ENCODE results near the gene IGFBPL1. TPM values are rescaled to one million over a fixed set of nuclear protein-coding genes. Genes with fewer than 3 reads are reported as not detected.

IGFBPL1 gene
- total and polyA plus RNA-seq, 2 donors from 2014 or later = 0.22 TPM; not detected in 1

DNA sequence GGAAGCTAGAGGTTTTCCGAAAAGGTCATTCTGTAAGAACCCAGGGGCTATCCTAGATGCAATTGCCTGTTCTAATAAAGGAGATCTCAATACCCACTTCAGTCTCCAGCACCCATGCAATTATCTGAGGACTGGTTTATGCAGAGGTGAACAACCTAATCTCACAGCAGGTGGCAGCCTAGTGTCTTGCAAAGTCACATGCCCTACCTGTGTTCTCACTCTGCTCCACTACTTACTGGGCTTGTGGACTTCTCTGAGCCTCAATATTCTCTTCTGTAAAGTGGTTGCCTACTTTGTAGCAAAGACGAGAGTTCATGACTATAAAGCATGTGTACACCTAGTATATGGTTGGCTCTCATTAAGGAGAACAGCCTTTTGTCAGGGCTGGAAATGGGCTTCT lies 52.8 kb downstream of the IGFBPL1 start:
- no peaks in the 10 kb centered on the region for H3K36me3 ChIP-seq (ENCODE audit: control insufficient read depth in 2 of 3, insufficient read depth in 3 of 3, low read length in 3 of 3)
- FAIRE-seq (no peak), DNase-seq (peak in 3 of 5 donors; percentile 51 to 77 (median 56))
- no peaks in the 10 kb centered on the region for H3K9me3 ChIP-seq (ENCODE audit: control insufficient read depth in 2 of 3, insufficient read depth in 1 of 3, low read length in 3 of 3)
- TF ChIP-seq, protein P1, sequence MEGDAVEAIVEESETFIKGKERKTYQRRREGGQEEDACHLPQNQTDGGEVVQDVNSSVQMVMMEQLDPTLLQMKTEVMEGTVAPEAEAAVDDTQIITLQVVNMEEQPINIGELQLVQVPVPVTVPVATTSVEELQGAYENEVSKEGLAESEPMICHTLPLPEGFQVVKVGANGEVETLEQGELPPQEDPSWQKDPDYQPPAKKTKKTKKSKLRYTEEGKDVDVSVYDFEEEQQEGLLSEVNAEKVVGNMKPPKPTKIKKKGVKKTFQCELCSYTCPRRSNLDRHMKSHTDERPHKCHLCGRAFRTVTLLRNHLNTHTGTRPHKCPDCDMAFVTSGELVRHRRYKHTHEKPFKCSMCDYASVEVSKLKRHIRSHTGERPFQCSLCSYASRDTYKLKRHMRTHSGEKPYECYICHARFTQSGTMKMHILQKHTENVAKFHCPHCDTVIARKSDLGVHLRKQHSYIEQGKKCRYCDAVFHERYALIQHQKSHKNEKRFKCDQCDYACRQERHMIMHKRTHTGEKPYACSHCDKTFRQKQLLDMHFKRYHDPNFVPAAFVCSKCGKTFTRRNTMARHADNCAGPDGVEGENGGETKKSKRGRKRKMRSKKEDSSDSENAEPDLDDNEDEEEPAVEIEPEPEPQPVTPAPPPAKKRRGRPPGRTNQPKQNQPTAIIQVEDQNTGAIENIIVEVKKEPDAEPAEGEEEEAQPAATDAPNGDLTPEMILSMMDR (IDR thresholded peaks at IDR 0.05; ENCODE audit: borderline replicate concordance, extremely low read depth, insufficient read depth) = peak; percentile 65
- no peak overlapping the region for H3K9ac ChIP-seq (ENCODE audit: low read length in 3 of 3)
- H3K4me3 ChIP-seq (ENCODE audit: low read length in 3 of 3) = no peak overlapping the region
- H3K27ac ChIP-seq (ENCODE audit: low read depth in 2 of 2, low read length in 2 of 2) = no peak overlapping the region
- H3K27me3 ChIP-seq (ENCODE audit: control insufficient read depth, insufficient read depth, low read length) = no peaks in the 10 kb centered on the region
- intact Hi-C loops (cut with DNase I) = no loop called here
- no peaks in the 10 kb centered on the region for H3K4me1 ChIP-seq (ENCODE audit: control insufficient read depth in 2 of 3, insufficient read depth in 2 of 3, low read depth in 1 of 3, low read length in 3 of 3)

DNA sequence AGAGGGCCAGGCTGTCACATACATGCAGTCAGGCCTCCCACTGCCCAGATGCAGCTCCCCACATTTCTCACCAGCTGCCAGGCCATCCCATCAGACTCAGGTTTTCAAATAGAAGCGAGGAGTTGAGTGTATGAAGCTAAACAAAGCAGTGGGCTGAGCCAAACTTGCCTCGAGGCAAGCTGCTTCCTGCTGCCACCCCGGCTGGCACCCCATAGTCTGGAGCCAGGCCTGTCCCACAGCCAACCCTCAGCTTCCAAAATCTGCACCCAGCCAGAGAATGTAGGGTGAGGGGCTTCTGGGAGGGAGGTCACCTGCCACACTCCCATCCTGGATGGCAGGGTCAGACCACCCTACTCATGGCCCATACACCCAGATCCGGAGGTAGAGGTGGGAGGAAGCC lies 54.1 kb downstream of the IGFBPL1 start:
- H3K27ac ChIP-seq (ENCODE audit: low read depth in 2 of 2, low read length in 2 of 2) = no peak overlapping the region
- no peaks in the 10 kb centered on the region for H3K9me3 ChIP-seq (ENCODE audit: control insufficient read depth in 2 of 3, insufficient read depth in 1 of 3, low read length in 3 of 3)
- no peaks in the 10 kb centered on the region for H3K36me3 ChIP-seq (ENCODE audit: control insufficient read depth in 2 of 3, insufficient read depth in 3 of 3, low read length in 3 of 3)
- FAIRE-seq (no peak), DNase-seq (peak in 1 of 5 donors; percentile 35)
- TF ChIP-seq, protein P1 (IDR thresholded peaks at IDR 0.05; ENCODE audit: borderline replicate concordance, extremely low read depth, insufficient read depth) = no peak
- H3K4me3 ChIP-seq (ENCODE audit: low read length in 3 of 3) = no peak overlapping the region
- H3K4me1 ChIP-seq (ENCODE audit: control insufficient read depth in 2 of 3, insufficient read depth in 2 of 3, low read depth in 1 of 3, low read length in 3 of 3) = no peaks in the 10 kb centered on the region
- no peaks in the 10 kb centered on the region for H3K27me3 ChIP-seq (ENCODE audit: control insufficient read depth, insufficient read depth, low read length)
- intact Hi-C loops (cut with DNase I) = no loop called here
- H3K9ac ChIP-seq (ENCODE audit: low read length in 3 of 3) = no peak overlapping the region

DNA sequence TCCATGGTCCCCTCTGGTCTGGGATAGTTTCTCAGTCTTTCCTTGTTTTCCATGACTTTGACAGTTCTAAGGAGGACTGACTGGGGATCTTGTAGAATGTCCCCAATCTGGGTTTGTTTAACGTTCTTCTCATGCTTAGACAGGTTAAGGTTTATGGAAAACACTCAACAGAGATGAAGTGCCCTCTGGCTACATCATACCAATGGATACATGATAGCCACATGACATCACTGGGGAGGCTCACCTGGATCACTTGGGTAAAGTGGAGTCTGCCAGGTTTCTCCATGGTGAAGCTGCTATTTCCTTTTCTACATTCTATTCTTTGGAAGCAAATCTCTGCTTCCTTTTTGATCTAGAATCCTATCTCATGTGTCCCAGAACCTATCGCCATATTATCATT lies 55.5 kb downstream of the IGFBPL1 start:
- TF ChIP-seq, protein P1 (IDR thresholded peaks at IDR 0.05; ENCODE audit: borderline replicate concordance, extremely low read depth, insufficient read depth) = no peak
- Histone ChIP-seq H3K27ac (ENCODE audit: low read depth in 2 of 2, low read length in 2 of 2) (no peak overlapping the region), H3K9ac (ENCODE audit: low read length in 3 of 3) (no peak overlapping the region), H3K36me3 (ENCODE audit: control insufficient read depth in 2 of 3, insufficient read depth in 3 of 3, low read length in 3 of 3) (no peaks in the 10 kb centered on the region), H3K4me1 (ENCODE audit: control insufficient read depth in 2 of 3, insufficient read depth in 2 of 3, low read depth in 1 of 3, low read length in 3 of 3) (no peaks in the 10 kb centered on the region), H3K9me3 (ENCODE audit: control insufficient read depth in 2 of 3, insufficient read depth in 1 of 3, low read length in 3 of 3) (no peaks in the 10 kb centered on the region), H3K4me3 (ENCODE audit: low read length in 3 of 3) (no peak overlapping the region), H3K27me3 (ENCODE audit: control insufficient read depth, insufficient read depth, low read length) (no peaks in the 10 kb centered on the region)
- DNase-seq (peak in 1 of 5 donors; percentile 7), FAIRE-seq (no peak)
- intact Hi-C loops (cut with DNase I) = loop anchor here (10.0 kb wide), 1 partner anchor 454 kb away; no protein-coding TSS in a partner anchor

DNA sequence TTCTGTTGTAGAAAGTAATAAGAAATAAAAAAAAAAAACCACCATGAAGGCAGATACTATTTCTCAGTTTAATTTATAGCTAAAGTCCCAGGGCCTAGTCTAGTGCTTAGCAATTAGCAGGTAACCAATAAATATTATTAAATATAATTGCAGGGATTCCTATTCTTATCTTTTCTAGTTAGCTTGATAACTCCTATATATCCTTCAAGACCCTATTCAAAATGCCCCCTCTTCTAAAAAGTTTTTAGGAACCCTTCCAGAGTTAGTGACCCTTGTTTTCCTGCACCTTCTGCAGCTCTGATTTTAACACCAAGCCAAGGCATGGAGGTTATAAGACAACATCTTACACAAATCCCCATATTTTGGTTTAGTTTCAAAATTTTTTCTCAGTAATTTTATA lies 56.4 kb downstream of the IGFBPL1 start:
- Histone ChIP-seq H3K9me3 (ENCODE audit: control insufficient read depth in 2 of 3, insufficient read depth in 1 of 3, low read length in 3 of 3) (no peaks in the 10 kb centered on the region), H3K4me3 (ENCODE audit: low read length in 3 of 3) (no peak overlapping the region), H3K27me3 (ENCODE audit: control insufficient read depth, insufficient read depth, low read length) (no peaks in the 10 kb centered on the region), H3K27ac (ENCODE audit: low read depth in 2 of 2, low read length in 2 of 2) (no peak overlapping the region), H3K4me1 (ENCODE audit: control insufficient read depth in 2 of 3, insufficient read depth in 2 of 3, low read depth in 1 of 3, low read length in 3 of 3) (peaks cover 0 to 6% (median 0%) of the 10 kb centered on the region in 3 donors), H3K9ac (ENCODE audit: low read length in 3 of 3) (no peak overlapping the region), H3K36me3 (ENCODE audit: control insufficient read depth in 2 of 3, insufficient read depth in 3 of 3, low read length in 3 of 3) (no peaks in the 10 kb centered on the region)
- intact Hi-C loops (cut with DNase I) = loop anchor here (10.0 kb wide), 1 partner anchor 453 kb away; no protein-coding TSS in a partner anchor
- no peak for DNase-seq
- TF ChIP-seq, protein P1 (IDR thresholded peaks at IDR 0.05; ENCODE audit: borderline replicate concordance, extremely low read depth, insufficient read depth) = no peak
- FAIRE-seq = no peak
